ENCODE data around the gene ENPP5.

ENPP5 gene, protein sequence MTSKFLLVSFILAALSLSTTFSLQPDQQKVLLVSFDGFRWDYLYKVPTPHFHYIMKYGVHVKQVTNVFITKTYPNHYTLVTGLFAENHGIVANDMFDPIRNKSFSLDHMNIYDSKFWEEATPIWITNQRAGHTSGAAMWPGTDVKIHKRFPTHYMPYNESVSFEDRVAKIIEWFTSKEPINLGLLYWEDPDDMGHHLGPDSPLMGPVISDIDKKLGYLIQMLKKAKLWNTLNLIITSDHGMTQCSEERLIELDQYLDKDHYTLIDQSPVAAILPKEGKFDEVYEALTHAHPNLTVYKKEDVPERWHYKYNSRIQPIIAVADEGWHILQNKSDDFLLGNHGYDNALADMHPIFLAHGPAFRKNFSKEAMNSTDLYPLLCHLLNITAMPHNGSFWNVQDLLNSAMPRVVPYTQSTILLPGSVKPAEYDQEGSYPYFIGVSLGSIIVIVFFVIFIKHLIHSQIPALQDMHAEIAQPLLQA

DNA sequence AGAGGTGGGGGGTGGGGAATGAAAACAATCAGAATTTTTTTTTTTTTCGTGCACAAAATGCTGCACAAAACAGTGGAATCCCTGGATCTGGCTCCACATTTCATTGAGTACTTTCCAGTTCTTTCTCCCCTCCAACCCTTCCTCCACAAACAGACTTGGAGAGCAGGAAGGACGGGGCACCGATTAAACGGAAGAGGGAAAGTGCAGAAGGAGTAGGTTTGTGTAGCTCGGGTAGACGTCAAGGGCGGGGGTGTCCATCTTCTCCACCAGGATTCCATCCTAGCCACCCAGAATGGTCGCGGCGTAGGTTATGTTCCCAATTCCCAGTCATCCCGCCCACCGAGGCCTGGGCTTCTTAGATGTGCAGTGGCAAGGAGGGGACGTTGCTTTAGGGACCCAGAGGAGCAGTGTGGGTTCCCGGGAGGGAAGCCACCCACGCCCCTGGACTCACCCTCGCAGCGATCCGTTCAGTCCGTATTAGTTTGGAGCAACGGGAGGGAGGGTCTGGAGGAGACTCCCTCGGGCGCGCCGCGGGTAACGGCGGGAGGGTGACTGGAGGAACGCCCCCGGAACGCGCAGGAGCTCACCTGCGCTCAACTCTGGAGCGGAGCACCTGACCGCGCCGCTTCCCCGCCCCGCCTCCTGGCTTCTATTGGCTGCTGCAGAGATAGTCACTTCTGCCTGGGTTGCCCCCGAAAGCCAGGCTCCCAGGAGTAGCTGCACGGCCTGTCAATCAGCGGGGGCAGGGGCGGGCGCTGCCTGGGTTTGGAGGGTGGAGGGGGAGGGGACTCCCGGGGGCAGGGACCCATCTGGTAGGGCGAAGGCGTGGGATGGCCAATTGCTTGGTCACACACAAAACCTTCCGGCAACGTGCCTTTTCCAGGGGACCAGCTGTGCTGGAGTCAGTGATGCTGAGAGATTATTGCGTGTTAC lies at the start of gene ENPP5:
ENPP5 (minus strand) TSS at position 624 of the 933 bp plus-strand sequence. CDS start 2,718 bp downstream, outside the sequence.
- DNase-seq (ENCODE audit: low read depth) = no peak

DNA sequence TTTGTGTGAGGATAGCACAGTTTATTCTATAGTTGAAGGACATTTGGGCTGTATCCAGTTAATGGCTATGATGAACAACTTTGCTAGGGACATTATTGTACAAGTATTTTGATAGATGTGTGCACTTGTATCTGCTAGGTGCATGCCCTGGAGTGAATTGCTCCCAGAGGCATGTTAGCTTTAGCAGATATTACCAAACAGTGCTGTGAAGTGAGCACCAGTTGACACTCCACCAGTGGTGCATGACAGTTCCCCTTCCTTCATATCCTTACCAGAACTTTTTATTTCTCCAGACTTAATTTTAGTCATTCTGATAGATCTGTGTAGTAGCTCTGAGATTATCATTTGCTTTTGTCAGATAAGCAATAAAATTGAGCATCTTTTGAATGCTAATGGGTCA lies 48.9 kb upstream of the ENPP5 start:
- no peak for DNase-seq (ENCODE audit: low read depth)

DNA sequence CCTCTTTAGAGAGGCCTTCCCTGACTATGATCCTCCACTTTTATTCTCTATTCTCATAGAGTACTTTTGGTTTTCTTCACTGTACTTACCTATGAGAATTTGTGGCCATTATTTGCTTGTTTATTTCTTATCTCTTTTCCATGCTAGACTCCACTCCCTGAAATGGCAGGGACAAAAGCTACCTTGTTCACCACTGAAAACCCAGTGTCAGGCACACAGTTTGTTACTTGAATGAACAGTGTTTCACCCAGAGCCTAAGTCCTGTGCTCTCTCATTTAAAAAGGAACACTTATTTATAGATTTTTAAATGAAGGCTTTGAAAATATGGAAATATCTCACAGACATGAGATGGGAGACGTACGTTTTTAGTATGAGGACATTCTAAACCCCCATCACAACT lies 47.7 kb upstream of the ENPP5 start:
- no peak for DNase-seq (ENCODE audit: low read depth)

- DNase-seq (ENCODE audit: low read depth) = peak; percentile 10
Measured at GRCh38 chr6:46217671-46218131, 46.9 kb upstream of the ENPP5 start.

DNA sequence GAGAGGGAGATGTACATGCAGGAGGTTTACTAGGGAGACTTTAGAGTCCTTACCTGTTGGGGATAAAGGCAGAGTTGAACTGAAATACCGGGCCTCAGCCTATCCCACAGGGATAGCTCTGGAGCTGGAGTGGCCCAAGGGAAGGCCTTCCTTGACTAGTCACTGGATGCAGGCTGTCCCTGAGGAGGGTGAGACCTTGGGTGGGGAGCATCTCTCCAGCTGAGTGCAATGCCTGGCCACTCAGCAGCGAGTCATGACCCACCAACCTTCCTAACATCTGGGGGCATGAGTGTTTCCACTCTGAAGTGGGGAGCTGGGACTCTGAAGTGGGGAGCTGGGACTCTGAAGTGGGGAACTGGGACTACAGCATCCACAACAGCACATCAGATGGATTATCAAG lies 46.1 kb upstream of the ENPP5 start:
- no peak for DNase-seq (ENCODE audit: low read depth)

GRCh38 chr6:46215777-46216176 lies 45.0 kb upstream of the ENPP5 start:
- no peak for DNase-seq (ENCODE audit: low read depth)

GRCh38 chr6:46215213-46215612 lies 44.4 kb upstream of the ENPP5 start:
- no peak for DNase-seq (ENCODE audit: low read depth)

DNA sequence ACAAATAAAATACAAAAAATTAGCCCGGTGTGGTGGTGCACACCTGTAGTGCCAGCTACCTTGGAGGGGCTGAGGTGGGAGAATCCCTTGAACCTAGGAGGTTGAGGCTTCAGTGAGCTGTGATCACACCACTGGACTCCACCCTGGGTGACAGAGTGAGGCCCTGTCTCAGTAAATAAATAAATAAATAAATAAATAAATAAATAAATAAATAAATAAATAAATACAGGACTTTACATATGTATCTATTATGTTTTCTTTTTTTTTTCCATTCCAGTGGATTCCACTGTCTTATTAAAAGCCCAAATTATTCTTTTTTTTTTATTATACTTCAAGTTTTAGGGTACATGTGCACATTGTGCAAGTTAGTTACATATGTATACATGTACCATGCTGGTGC lies 41.1 kb upstream of the ENPP5 start:
- DNase-seq (ENCODE audit: low read depth) = no peak

DNA sequence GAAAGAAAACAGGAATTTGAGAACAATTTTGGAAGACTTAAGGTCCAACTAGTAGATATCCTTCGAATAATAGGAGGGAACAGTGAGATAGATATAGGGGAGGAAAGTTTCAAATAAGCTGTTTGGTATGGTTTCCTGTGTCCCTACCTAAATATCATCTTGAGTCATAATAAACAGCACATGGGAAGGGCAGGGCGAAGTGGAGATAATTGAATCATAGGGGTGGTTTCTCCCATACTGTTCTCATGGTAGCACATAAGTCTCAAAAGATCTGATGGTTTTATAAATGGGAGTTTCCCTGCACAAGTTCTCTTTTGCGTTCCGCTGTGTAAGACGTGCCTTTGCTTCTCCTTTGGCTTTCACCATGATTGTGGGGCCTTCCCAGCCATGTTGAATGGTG lies 39.5 kb upstream of the ENPP5 start:
- DNase-seq (ENCODE audit: low read depth) = no peak

DNA sequence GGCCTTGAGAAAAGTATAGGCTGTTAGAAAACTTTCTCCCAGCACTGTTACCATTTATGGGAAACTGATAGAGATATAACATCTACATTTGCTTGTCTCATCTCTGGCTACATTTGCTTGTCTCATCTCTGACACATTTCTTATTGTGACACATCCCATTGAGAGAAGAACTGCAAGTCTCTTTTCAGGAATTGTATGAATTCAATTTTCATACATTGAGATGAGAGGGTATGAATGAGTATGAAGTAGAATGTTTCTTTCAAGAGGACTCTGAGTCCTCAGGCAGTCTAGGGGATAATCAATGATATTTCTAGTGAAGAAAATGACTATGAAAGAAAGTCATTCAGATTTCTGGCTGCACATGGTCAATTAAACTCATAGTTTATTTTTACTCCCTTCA lies 37.5 kb upstream of the ENPP5 start:
- DNase-seq (ENCODE audit: low read depth) = no peak

- DNase-seq (ENCODE audit: low read depth) = no peak
Measured at GRCh38 chr6:46207174-46207573, 36.4 kb upstream of the ENPP5 start.

DNA sequence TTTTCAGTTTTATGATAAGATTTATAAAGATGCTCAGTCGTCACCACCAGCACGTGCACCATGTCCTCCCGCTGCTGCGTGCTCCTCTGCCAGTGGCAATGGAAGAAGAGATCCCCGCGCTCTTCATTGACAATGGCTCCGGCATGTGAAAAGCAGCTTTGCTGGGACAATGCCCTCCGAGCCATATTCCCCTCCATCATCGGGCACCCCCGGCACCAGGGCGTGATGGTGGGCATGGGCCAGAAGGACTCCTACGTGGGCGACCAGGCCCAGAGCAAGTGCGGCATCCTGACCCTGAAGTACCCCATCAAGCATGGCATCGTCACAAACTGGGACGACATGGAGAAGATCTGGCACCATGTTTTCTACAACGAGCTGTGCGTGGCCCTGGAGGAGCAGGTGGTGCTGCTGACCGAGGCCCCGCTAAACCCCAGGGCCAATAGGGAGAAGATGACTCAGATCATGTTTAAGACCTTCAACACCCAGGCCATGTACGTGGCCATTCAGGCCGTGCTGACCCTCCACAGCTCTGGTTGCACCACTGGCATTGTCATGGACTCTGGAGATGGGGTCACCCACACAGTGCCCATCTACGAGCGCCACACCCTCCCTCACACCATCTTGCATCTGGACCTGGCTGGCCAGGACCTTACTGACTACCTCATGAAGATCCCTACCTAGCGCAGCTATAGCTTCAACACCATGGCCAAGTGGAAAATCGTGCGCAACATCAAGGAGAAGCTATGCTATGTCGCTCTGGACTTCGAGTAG lies 34.3 kb upstream of the ENPP5 start:
- DNase-seq (ENCODE audit: low read depth) = no peak

DNA sequence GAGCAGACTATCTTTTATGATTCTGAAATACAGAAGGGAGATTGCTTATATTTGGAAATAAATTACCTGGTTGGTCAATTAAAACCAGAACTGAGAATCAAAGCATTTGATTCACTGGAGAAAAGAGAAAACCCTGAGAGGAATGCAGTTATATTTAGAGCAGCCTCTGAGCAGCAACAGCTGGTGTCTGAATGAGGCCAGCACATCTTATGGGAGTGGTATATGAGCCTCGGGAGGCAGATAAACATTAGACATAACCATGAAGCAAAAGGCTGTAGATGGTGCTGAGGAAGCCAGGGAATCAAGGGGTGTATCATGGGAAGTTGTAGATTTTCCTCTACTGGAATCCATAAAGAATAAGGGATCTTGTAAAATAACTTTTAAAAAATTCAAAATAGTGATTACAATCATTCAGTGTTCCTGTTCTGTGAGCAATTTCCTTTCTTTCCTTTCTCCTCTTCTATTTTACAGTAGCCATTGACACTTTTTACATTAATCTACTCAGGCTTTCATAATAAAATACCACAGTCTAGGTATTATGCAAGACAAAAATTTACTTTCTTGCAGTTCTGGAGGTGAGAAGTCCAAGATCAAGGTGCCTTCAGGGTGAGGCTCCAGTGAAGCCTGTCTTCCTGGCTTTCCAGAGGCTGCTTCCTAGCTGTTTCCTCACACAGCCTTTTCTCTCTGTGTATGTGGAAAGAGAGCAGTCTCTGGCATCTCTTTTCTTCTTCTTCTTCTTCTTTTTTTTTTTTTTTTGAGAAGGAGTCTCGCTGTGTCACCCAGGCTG lies 32.8 kb upstream of the ENPP5 start:
- no peak for DNase-seq (ENCODE audit: low read depth)

DNA sequence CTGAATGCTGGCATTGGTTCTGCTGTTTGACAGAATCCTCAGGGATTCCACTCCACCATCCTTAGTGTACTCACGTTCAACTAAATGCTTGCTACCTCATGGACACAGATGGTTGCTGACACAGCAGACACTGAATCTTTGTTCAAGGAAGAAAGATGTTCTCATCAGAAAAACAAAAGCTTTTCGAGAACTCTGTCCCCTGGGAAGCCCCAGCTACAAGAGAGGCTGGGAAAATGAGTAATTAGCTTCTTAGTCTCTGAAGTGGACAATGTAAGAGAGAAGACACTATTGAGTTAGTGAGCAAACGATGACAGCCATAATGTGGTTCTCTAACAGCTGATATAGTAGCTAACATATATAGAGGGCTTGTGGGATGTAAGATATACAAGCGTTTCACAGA lies 30.9 kb upstream of the ENPP5 start:
- no peak for DNase-seq (ENCODE audit: low read depth)

GRCh38 chr6:46199387-46199786 lies 28.6 kb upstream of the ENPP5 start:
- peak; percentile 53 for DNase-seq (ENCODE audit: low read depth)

DNA sequence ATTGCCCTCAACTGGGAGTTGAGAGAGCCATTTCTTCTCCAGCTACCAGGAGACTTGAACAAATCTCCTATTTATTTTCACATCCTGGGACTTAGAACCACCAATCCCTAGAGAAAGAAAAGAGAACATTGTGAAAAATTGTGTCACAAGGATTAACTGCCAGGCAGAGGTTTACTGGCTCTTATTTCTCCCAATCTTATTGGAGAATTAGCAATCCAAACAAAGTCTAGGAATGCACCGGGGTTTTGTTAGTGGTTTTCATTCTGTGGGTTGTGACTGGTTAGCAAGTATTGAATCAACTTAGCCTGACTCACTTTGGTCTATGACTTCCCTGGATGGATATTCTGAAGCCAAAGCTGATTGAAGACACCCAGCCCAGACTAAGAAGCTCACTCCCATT lies 21.2 kb upstream of the ENPP5 start:
- peak; percentile 69 for DNase-seq (ENCODE audit: low read depth)

DNA sequence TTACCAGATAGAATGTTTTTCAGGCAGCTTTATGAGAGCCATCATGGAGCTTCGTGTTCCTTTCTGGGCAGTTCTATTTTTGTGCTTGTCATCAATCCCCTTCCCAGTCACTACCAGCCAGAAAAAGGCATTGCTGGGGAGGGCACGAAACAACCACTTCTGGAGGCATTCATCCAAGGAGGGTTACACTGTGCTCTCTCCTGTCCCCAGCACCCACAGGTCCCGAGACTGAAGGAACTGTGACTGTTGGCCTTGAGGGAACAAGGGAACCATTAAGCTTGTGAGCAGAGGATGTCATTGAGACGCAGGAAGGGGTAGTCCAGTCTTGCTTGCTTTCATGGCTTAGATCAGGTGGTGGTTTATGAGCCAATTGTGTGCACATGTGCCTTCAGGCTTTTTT lies 20.1 kb upstream of the ENPP5 start:
- no peak for DNase-seq (ENCODE audit: low read depth)

GRCh38 chr6:46189726-46190125 lies 18.9 kb upstream of the ENPP5 start:
- DNase-seq (ENCODE audit: low read depth) = no peak

- no peak for DNase-seq (ENCODE audit: low read depth)
Measured at GRCh38 chr6:46186583-46186982, 15.8 kb upstream of the ENPP5 start.

DNA sequence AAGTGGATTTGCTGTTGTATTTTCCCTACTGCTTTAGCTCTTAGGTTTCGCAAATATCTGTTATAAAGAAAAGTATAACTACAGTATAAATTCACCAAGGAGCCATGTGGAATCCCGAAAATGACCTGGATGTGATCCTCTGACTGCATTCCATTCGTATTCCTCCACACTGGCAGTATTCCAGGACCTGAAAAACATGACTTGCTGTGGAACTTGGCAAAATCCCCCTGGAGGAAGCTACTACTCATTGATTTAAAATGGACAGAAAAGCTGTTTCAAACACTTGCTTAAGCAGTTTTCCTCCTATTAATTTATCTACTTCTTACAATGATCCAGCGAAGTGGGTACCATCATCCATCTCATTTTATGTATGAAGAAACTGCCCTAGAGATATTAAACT lies 13.3 kb upstream of the ENPP5 start:
- peak; percentile 67 for DNase-seq (ENCODE audit: low read depth)

DNA sequence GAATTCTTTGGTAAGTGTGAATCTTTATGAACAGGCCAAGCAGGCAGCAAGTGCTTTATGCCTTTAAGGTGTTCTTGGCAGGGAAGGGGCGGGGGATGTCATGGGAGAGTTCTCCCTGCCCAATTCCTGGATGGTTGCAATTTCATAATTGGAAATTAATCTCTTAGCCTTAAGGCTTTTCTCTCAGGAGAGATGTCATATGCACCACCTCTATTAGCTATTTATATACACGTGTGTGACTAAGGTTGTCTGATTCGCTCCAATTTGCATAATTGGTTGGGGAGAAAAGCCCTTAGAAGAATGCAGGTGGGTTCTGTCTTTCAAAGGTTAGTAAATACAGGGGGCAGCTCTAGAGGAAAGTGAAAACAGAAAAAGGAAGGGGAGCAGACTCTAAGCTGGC lies 5.2 kb upstream of the ENPP5 start:
- DNase-seq (ENCODE audit: low read depth) = no peak
